Measurements from ENCODE around the gene AUP1. TPM values are rescaled to one million over a fixed set of nuclear protein-coding genes. Genes with fewer than 3 reads are reported as not detected.

AUP1 gene
- total and polyA plus RNA-seq, 9 of the 15 experiments (the other 6 are each of a cell fraction or from before 2014, with no cell fraction given), result 70.7 to 245 (median 165) TPM

- peak; percentile 81 for TF ChIP-seq POLR2AphosphoS5 (IDR thresholded peaks at IDR 0.05; ENCODE audit: control insufficient read depth, insufficient read depth, low read depth, low read length)
- no peak for TF ChIP-seq GATAD2B (IDR thresholded peaks at IDR 0.05; ENCODE audit: borderline replicate concordance)
- peak; percentile 27 to 58; a peak in 1 of 4 replicates for TF ChIP-seq TEAD1 (CRISPR knock-in tag; IDR thresholded peaks at IDR 0.05)
- peak; percentile 59; the same call in 1 of the 2 replicates for TF ChIP-seq NBN (IDR thresholded peaks at IDR 0.05; ENCODE audit: low read depth)
- TF ChIP-seq SMAD1 (IDR thresholded peaks at IDR 0.05; ENCODE audit: low read depth, low read length, partially characterized antibody), result peak; percentile 57
- no peak for TF ChIP-seq ZFP91 (CRISPR knock-in tag; IDR thresholded peaks at IDR 0.05)
- TF ChIP-seq ATF3 (IDR thresholded peaks at IDR 0.05), result no peak
- 0 out of 2 replicates have a peak, but pooled peaks have one; percentile 54 for TF ChIP-seq ATF3 (CRISPR knock-in tag; conservative IDR thresholded peaks at IDR 0.05)
- no peak for TF ChIP-seq FOXP4 (CRISPR knock-in tag; IDR thresholded peaks at IDR 0.05; ENCODE audit: borderline replicate concordance)
- TF ChIP-seq TAF9B (IDR thresholded peaks at IDR 0.05; ENCODE audit: partially characterized antibody), result peak; percentile 82
- TF ChIP-seq SIN3B (IDR thresholded peaks at IDR 0.05; ENCODE audit: low read depth), result peak; percentile 97
- TF ChIP-seq ZNF589 (CRISPR knock-in tag; IDR thresholded peaks at IDR 0.05; ENCODE audit: low read depth), result peak; percentile 58; the same call in 1 of the 2 replicates
Observed at GRCh38 chr2:74482801-74483674, 46.5 kb downstream of the AUP1 start, which contains the start of the genes CCDC142 and TTC31 (continued).

Measured in K562 (cell line).